ENCODE measurements around the gene CDK6.

CDK6 gene

GRCh38 chr7:92826258-92826938, 10.0 kb downstream of the CDK6 start:
- DNase-seq (ENCODE audit: low read depth): no peak

GRCh38 chr7:92824901-92825480, 11.4 kb downstream of the CDK6 start:
- no peak for DNase-seq (ENCODE audit: low read depth)

GRCh38 chr7:92824450-92824849, 11.9 kb downstream of the CDK6 start:
- no peak for DNase-seq (ENCODE audit: low read depth)

- DNase-seq (ENCODE audit: low read depth): no peak
Observed at GRCh38 chr7:92823042-92823441, 13.3 kb downstream of the CDK6 start.

GRCh38 chr7:92820191-92820590, 16.2 kb downstream of the CDK6 start:
- DNase-seq (ENCODE audit: low read depth): no peak

GRCh38 chr7:92817398-92817797, 19.0 kb downstream of the CDK6 start:
- DNase-seq (ENCODE audit: low read depth): no peak

- DNase-seq (ENCODE audit: low read depth): no peak
Observed at GRCh38 chr7:92815412-92815811, 21.0 kb downstream of the CDK6 start.

GRCh38 chr7:92813390-92814024, 22.9 kb downstream of the CDK6 start:
- no peak for DNase-seq (ENCODE audit: low read depth)

GRCh38 chr7:92811158-92811557, 25.2 kb downstream of the CDK6 start:
- DNase-seq (ENCODE audit: low read depth): no peak

GRCh38 chr7:92809760-92810573, 26.4 kb downstream of the CDK6 start:
- no peak for DNase-seq (ENCODE audit: low read depth)

GRCh38 chr7:92809397-92809759, 27.0 kb downstream of the CDK6 start:
- no peak for DNase-seq (ENCODE audit: low read depth)

GRCh38 chr7:92808635-92809034, 27.7 kb downstream of the CDK6 start:
- DNase-seq (ENCODE audit: low read depth): no peak

GRCh38 chr7:92808006-92808405, 28.4 kb downstream of the CDK6 start:
- no peak for DNase-seq (ENCODE audit: low read depth)

GRCh38 chr7:92806496-92806895, 29.9 kb downstream of the CDK6 start:
- DNase-seq (ENCODE audit: low read depth): no peak

- no peak for DNase-seq (ENCODE audit: low read depth)
Observed at GRCh38 chr7:92802406-92802805, 34.0 kb downstream of the CDK6 start.

- DNase-seq (ENCODE audit: low read depth): no peak
Observed at GRCh38 chr7:92799446-92800211, 36.7 kb downstream of the CDK6 start.

- no peak for DNase-seq (ENCODE audit: low read depth)
Observed at GRCh38 chr7:92798517-92799249, 37.7 kb downstream of the CDK6 start.

- no peak for DNase-seq (ENCODE audit: low read depth)
Observed at GRCh38 chr7:92797693-92798092, 38.7 kb downstream of the CDK6 start.

- DNase-seq (ENCODE audit: low read depth): no peak
Observed at GRCh38 chr7:92797284-92797683, 39.1 kb downstream of the CDK6 start.

- no peak for DNase-seq (ENCODE audit: low read depth)
Observed at GRCh38 chr7:92794831-92795230, 41.5 kb downstream of the CDK6 start.

GRCh38 chr7:92794391-92794790, 42.0 kb downstream of the CDK6 start:
- DNase-seq (ENCODE audit: low read depth): no peak
